Measurements from ENCODE around the gene BBOX1. TPM values are rescaled to one million over a fixed set of nuclear protein-coding genes. Genes with fewer than 3 reads are reported as not detected.

The BBOX1 gene
- total RNA-seq, 6 donors from 2014 or later: 0.51 to 0.79 TPM; not detected in 4

DNA sequence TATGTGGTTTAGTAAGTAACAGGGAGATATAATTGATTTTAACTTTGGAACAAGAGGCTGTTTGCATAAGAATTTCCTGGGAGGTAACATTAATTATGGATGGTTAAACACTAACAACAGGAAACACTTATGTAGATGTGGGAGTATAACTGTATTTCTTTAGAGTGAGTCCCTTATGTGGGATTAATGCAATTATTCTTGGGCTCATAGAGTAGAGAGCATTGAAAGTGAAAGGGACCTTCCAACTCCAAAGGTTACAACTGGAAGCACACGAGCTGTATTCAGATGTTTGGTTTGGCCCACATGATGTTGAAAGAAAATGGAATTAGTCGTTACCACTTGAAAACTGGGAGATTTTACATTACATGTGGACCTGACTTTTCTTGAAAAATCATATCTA, 53.5 kb downstream of the BBOX1 start:
- Histone ChIP-seq H3K27ac (no peak overlapping the region), H3K4me1 (no peaks in the 10 kb centered on the region), H3K27me3 (no peaks in the 10 kb centered on the region), H3K9me3 (peaks cover 0 to 11% (median 5%) of the 10 kb centered on the region in 4 donors), H3K36me3 (no peaks in the 10 kb centered on the region), H3K4me3 (no peak overlapping the region)
- WGBS, 2 donors: 58 to 68% methylated on average over 2 of the region's 2 CpGs
- TF ChIP-seq POLR2A (IDR thresholded peaks at IDR 0.05) (no peak), POLR2AphosphoS5 (IDR thresholded peaks at IDR 0.05) (no peak), EP300 (IDR thresholded peaks at IDR 0.05) (no peak)
- TF ChIP-seq, protein P1, sequence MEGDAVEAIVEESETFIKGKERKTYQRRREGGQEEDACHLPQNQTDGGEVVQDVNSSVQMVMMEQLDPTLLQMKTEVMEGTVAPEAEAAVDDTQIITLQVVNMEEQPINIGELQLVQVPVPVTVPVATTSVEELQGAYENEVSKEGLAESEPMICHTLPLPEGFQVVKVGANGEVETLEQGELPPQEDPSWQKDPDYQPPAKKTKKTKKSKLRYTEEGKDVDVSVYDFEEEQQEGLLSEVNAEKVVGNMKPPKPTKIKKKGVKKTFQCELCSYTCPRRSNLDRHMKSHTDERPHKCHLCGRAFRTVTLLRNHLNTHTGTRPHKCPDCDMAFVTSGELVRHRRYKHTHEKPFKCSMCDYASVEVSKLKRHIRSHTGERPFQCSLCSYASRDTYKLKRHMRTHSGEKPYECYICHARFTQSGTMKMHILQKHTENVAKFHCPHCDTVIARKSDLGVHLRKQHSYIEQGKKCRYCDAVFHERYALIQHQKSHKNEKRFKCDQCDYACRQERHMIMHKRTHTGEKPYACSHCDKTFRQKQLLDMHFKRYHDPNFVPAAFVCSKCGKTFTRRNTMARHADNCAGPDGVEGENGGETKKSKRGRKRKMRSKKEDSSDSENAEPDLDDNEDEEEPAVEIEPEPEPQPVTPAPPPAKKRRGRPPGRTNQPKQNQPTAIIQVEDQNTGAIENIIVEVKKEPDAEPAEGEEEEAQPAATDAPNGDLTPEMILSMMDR (IDR thresholded peaks at IDR 0.05): no peak
- DNase-seq (no peak), ATAC-seq (ENCODE audit: low FRiP score in 2 of 2) (no peak)

- no peak for DNase-seq
- 61 to 63% methylated on average over 2 of the region's 2 CpGs for WGBS, 2 donors
- Histone ChIP-seq H3K27me3 (no peaks in the 10 kb centered on the region), H3K36me3 (no peaks in the 10 kb centered on the region), H3K27ac (no peak overlapping the region), H3K4me1 (no peaks in the 10 kb centered on the region), H3K9me3 (peaks cover 0 to 9% (median 4%) of the 10 kb centered on the region in 4 donors), H3K4me3 (no peak overlapping the region)
- TF ChIP-seq POLR2AphosphoS5 (IDR thresholded peaks at IDR 0.05): no peak
- TF ChIP-seq POLR2A (IDR thresholded peaks at IDR 0.05): no peak
- no peak for TF ChIP-seq EP300 (IDR thresholded peaks at IDR 0.05)
- TF ChIP-seq, protein P1 (IDR thresholded peaks at IDR 0.05): no peak
- ATAC-seq (ENCODE audit: low FRiP score in 2 of 2): no peak
Measured at GRCh38 chr11:27095059-27095458, 54.4 kb downstream of the BBOX1 start.

DNA sequence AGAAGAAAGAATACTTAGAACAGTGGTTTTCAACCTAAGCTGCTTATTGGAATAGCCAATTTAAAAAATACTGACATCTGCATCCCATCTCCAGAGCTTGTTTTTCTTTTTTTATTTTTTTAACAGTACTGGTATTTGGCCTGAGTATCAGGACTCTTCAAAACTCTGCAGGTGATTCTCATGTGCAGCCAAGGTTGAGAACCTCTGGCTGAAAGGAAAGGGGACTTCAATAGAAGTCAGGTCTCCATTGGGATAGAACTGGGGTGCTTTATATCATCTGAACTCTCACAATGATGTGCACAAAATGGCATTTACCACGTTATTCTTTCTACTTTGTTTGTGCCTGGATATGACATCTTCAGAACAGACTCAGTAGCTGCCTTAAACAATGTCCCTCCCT, 55.3 kb downstream of the BBOX1 start:
- TF ChIP-seq POLR2A (IDR thresholded peaks at IDR 0.05): no peak
- TF ChIP-seq POLR2AphosphoS5 (IDR thresholded peaks at IDR 0.05): no peak
- TF ChIP-seq, protein P1 (IDR thresholded peaks at IDR 0.05): no peak
- TF ChIP-seq EP300 (IDR thresholded peaks at IDR 0.05): no peak
- no peaks in the 10 kb centered on the region for H3K4me1 ChIP-seq
- peaks cover 0 to 3% (median 0%) of the 10 kb centered on the region in 4 donors for H3K9me3 ChIP-seq
- DNase-seq: no peak
- no peak overlapping the region for H3K27ac ChIP-seq
- H3K27me3 ChIP-seq: no peaks in the 10 kb centered on the region
- 21 to 31% methylated on average over 1 of the region's 1 CpG for WGBS, 2 donors
- H3K4me3 ChIP-seq: no peak overlapping the region
- no peaks in the 10 kb centered on the region for H3K36me3 ChIP-seq
- ATAC-seq (ENCODE audit: low FRiP score in 2 of 2): no peak

GRCh38 chr11:27097551-27097950, 56.9 kb downstream of the BBOX1 start:
- H3K27me3 ChIP-seq: no peaks in the 10 kb centered on the region
- no peaks in the 10 kb centered on the region for H3K4me1 ChIP-seq
- H3K27ac ChIP-seq: no peak overlapping the region
- DNase-seq (no peak), ATAC-seq (ENCODE audit: low FRiP score in 2 of 2) (no peak)
- no peaks in the 10 kb centered on the region for H3K9me3 ChIP-seq
- no peaks in the 10 kb centered on the region for H3K36me3 ChIP-seq
- WGBS, 2 donors: 85 to 95% methylated on average over 4 of the region's 4 CpGs
- TF ChIP-seq EP300 (IDR thresholded peaks at IDR 0.05) (no peak), POLR2A (IDR thresholded peaks at IDR 0.05) (no peak), POLR2AphosphoS5 (IDR thresholded peaks at IDR 0.05) (no peak)
- TF ChIP-seq, protein P1 (IDR thresholded peaks at IDR 0.05): no peak
- no peak overlapping the region for H3K4me3 ChIP-seq

DNA sequence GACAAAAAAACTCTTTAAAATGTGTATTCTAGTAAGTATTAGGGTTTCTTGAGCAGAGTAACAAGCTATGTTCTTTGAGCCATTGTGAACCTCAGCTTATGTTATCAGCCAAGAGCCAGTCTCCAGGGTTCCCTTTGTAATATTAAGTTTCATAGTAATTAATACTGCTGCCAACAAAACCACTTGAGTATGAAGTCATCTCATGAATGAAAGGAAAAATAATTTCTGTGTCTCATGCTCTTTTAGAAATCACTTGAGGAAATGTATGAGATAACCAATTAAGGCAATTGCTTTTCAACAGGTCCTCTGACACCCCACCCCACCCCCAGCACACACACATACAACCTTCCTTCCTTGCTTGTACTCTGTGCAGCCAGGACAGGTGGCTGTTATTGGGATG, 59.9 kb downstream of the BBOX1 start:
- Histone ChIP-seq H3K36me3 (no peaks in the 10 kb centered on the region), H3K27me3 (no peaks in the 10 kb centered on the region), H3K9me3 (no peaks in the 10 kb centered on the region), H3K27ac (no peak overlapping the region), H3K4me3 (no peak overlapping the region), H3K4me1 (no peaks in the 10 kb centered on the region)
- DNase-seq: no peak
- TF ChIP-seq EP300 (IDR thresholded peaks at IDR 0.05): no peak
- TF ChIP-seq POLR2AphosphoS5 (IDR thresholded peaks at IDR 0.05): no peak
- TF ChIP-seq, protein P1 (IDR thresholded peaks at IDR 0.05): no peak
- no peak for TF ChIP-seq POLR2A (IDR thresholded peaks at IDR 0.05)
- peak in 1 of 2 donors; percentile 66 for ATAC-seq (ENCODE audit: low FRiP score in 2 of 2)

Data from upper lobe of left lung (tissue), 6 donors.